Measurements from ENCODE around the gene ZG16B. TPM values are rescaled to one million over a fixed set of nuclear protein-coding genes. Genes with fewer than 3 reads are reported as not detected.

Gene ZG16B
- total and polyA plus RNA-seq, 2 of the 8 experiments (the other 6 are each of a cell fraction or from before 2014, with no cell fraction given): 0.11 TPM; not detected in 1

- TF ChIP-seq RBBP5 (IDR thresholded peaks at IDR 0.05; ENCODE audit: borderline replicate concordance, low read depth, low read length): no peak
Observed at GRCh38 chr16:2839650-2840450, 9.7 kb downstream of the ZG16B start (continued).

All from H1 (cell line).